ENCODE data around the gene FAM98A. TPM values are rescaled to one million over a fixed set of nuclear protein-coding genes. Genes with fewer than 3 reads are reported as not detected.

FAM98A gene
- total RNA-seq, result 1,000 to 10,000 TPM in 1 of 4 donors, 100 to 1,000 TPM in 1, 10 to 100 TPM in 2; 19.7 to 2,496 (median 73.0) TPM

DNA sequence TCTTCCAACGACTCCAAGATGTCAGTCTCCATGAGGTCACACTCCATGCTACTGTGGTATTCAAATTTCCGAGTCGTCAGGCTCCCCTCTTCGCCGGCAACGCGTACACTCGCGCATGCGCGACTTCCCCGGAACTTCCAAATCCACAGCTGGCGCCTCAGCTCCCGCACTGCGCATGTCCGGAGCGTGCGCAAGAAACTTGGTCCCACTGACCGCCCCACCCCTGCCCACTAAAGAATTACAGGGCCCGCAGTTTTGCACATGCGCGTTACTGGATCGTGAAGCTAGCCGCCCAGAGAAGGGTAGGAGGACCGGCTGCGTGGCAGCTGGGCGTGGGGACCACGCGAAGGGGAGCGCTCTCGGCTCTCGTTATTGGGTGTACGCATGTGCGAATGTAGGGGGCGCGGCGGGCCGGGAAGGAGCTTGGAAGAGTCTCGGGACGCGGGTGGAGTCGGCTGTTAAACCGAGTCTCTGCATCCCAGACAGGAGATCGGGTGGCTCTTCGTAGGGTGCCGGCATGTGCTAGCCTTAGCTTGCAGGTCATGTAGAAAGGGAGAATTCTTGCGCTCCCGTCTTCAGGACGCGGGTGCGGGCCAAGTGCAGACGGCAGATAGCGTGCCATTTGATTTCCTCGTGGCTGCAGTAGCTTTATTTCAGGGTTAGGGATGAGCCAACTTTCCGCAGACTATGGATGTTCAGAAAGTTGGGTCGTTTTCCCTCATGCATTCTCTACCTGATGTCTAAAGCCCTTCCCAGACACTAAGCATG lies at the start of gene FAM98A:
Gene FAM98A, minus strand, starts transcription at position 125 of the 768 bp plus-strand sequence. Its CDS starts 78 bp downstream, at position 47.
- H3K9me3 ChIP-seq, result no peaks in the 10 kb centered on the region
- no peaks in the 10 kb centered on the region for H3K27me3 ChIP-seq
- TF ChIP-seq, protein P1, sequence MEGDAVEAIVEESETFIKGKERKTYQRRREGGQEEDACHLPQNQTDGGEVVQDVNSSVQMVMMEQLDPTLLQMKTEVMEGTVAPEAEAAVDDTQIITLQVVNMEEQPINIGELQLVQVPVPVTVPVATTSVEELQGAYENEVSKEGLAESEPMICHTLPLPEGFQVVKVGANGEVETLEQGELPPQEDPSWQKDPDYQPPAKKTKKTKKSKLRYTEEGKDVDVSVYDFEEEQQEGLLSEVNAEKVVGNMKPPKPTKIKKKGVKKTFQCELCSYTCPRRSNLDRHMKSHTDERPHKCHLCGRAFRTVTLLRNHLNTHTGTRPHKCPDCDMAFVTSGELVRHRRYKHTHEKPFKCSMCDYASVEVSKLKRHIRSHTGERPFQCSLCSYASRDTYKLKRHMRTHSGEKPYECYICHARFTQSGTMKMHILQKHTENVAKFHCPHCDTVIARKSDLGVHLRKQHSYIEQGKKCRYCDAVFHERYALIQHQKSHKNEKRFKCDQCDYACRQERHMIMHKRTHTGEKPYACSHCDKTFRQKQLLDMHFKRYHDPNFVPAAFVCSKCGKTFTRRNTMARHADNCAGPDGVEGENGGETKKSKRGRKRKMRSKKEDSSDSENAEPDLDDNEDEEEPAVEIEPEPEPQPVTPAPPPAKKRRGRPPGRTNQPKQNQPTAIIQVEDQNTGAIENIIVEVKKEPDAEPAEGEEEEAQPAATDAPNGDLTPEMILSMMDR (IDR thresholded peaks at IDR 0.05), result peak in 3 of 4 experiments; percentile 13 to 27 (median 15)
- TF ChIP-seq POLR2A (IDR thresholded peaks at IDR 0.05), result peak; percentile 64 to 68
- peaks cover 0 to 3% of the 10 kb centered on the region in 2 donors for H3K4me1 ChIP-seq
- no peaks in the 10 kb centered on the region for H3K36me3 ChIP-seq
- peak within 1 kb of the TSS; percentile 85 for H3K27ac ChIP-seq
- peak; percentile 99 to 100 for DNase-seq
- peak within 1 kb of the TSS; percentile 75 to 89 for H3K4me3 ChIP-seq
- intact Hi-C loops (cut with DNase I; ENCODE audit: low total_unique reads), result no loop called here

DNA sequence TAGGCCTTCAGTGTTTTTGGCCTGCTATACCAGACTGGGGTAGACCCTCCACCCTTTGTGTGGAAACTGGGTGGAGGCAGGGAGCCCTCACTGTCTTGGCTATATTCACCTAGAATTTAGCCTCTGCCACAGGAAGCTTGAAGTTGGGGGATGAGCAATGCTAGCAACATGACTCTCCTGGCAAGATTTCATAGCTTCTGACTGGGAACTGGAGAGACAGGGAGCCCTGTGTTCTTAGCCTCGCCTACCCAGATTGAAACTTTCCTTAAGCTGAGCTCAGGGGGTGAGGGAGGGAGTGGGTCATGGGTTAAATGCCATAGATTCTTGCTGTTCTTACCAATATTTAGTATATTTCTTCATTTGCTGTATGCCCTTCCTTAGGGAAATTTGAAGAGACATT lies 46.8 kb upstream of the FAM98A start:
- TF ChIP-seq POLR2A (IDR thresholded peaks at IDR 0.05), result no peak
- TF ChIP-seq, protein P1 (IDR thresholded peaks at IDR 0.05), result no peak
- DNase-seq, result no peak
- Histone ChIP-seq H3K27me3 (no peaks in the 10 kb centered on the region), H3K4me3 (no peak overlapping the region), H3K4me1 (no peaks in the 10 kb centered on the region), H3K9me3 (no peaks in the 10 kb centered on the region), H3K36me3 (no peaks in the 10 kb centered on the region), H3K27ac (no peak overlapping the region)
- intact Hi-C loops (cut with DNase I; ENCODE audit: low total_unique reads), result no loop called here

DNA sequence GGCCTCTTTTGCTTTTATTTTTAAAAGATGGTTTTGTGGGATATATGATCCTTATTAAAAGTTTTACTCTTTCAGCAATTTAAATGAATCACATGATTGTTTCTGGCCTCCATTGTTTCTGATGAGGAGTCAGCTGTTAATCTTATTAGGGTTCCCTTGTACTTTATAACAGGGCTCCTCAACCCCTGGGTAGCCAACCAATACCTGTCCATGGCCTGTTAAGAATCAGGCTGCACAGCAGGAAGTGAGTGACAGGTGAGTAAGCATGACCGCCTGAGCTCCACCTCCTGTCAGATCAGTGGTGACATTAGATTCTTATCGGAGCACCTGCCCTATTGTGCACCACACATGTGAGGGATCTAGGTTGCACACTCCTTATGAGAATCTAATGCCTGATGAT lies 45.1 kb upstream of the FAM98A start:
- intact Hi-C loops (cut with DNase I; ENCODE audit: low total_unique reads), result no loop called here
- H3K27me3 ChIP-seq, result no peaks in the 10 kb centered on the region
- H3K27ac ChIP-seq, result no peak overlapping the region
- no peaks in the 10 kb centered on the region for H3K9me3 ChIP-seq
- TF ChIP-seq, protein P1 (IDR thresholded peaks at IDR 0.05), result no peak
- no peak for TF ChIP-seq POLR2A (IDR thresholded peaks at IDR 0.05)
- no peaks in the 10 kb centered on the region for H3K36me3 ChIP-seq
- H3K4me1 ChIP-seq, result no peaks in the 10 kb centered on the region
- H3K4me3 ChIP-seq, result no peak overlapping the region
- DNase-seq, result no peak

DNA sequence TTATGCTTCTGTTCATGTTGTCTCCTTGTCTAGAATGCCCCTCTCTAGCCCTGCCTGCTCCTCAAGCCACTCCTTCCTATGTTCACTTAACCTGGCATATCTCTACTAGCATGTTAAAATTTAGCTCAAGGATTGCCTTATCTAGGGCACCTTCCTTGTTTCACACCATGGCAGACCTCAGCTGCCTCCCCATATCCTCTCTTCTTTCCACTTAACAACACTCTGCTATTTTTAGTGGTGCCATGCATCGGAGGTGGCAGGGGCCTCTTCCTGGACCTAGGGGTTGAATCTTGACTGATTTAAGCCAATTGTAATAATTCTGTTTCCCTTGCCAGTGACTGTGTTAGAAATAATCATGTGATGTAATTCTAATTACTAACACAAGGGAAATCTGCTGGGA lies 36.9 kb upstream of the FAM98A start:
- Histone ChIP-seq H3K36me3 (no peaks in the 10 kb centered on the region), H3K9me3 (no peaks in the 10 kb centered on the region), H3K27me3 (no peaks in the 10 kb centered on the region), H3K4me1 (peaks cover 0 to 6% of the 10 kb centered on the region in 2 donors), H3K4me3 (no peak overlapping the region), H3K27ac (no peak overlapping the region)
- no peak for DNase-seq
- TF ChIP-seq, protein P1 (IDR thresholded peaks at IDR 0.05), result no peak
- TF ChIP-seq POLR2A (IDR thresholded peaks at IDR 0.05), result no peak
- intact Hi-C loops (cut with DNase I; ENCODE audit: low total_unique reads), result no loop called here

DNA sequence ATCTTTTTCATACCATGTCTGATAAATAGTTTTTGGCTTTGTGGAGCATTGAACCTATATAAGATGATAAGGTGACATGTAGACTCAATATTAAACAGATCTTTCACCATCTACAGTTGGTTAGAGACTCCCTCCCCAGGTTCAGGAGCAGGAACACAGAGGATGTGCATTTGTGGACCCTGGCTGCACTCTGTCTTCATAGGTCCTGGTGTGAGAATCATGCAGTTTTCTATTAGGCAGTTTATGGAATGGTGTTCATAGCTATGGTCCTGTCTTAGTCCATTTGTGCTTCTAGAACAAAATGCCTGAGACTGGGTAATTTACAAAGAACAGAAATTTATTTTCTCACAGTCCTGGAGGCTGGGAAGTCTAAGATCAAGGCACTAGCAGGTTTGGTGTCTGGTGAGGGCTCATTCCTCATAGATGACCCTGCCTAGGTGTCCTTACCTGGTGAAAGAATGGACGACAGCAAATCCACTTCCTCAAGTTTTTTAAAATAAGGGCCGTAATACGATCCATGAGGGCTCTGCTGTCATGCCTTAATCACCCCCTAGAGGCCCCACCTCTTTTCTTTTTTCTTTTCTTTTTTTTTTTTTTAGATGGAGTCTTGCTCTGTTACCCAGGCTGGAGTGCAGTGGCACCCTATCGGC lies 35.3 kb upstream of the FAM98A start:
- Histone ChIP-seq H3K9me3 (no peaks in the 10 kb centered on the region), H3K27me3 (no peaks in the 10 kb centered on the region), H3K4me1 (peaks cover 0 to 6% of the 10 kb centered on the region in 2 donors), H3K36me3 (no peaks in the 10 kb centered on the region), H3K4me3 (no peak overlapping the region), H3K27ac (peak overlapping the region; percentile 38 to 40)
- no peak for DNase-seq
- TF ChIP-seq, protein P1 (IDR thresholded peaks at IDR 0.05), result no peak
- no peak for TF ChIP-seq POLR2A (IDR thresholded peaks at IDR 0.05)
- intact Hi-C loops (cut with DNase I; ENCODE audit: low total_unique reads), result no loop called here

Measured in uterus (tissue), 4 donors.